ENCODE results near the gene SDK2.
"Not testable (repeated sequence)": the region's sequence is repeated elsewhere in the genome, so short reads cannot be mapped to it uniquely, and the experiment has no call there.

SDK2 gene

GRCh38 chr17:73371285-73371684 is 273.0 kb downstream of the SDK2 start:
- no peak overlapping the region for H3K9ac ChIP-seq (ENCODE audit: low read length)
- H2AFZ ChIP-seq (ENCODE audit: low read length) = no peak overlapping the region
- H3K27ac ChIP-seq (ENCODE audit: low read length) = no peak overlapping the region
- no peaks in the 10 kb centered on the region for H3K36me3 ChIP-seq (replicated peaks; ENCODE audit: insufficient read depth, low read length)
- no peak overlapping the region for H3K4me2 ChIP-seq (ENCODE audit: low read depth, low read length)
- no peaks in the 10 kb centered on the region for H3K9me2 ChIP-seq (replicated peaks; ENCODE audit: insufficient read depth, low read length)
- no peaks in the 10 kb centered on the region for H4K20me1 ChIP-seq (ENCODE audit: insufficient read depth, low read length)
- no peaks in the 10 kb centered on the region for H3K4me1 ChIP-seq (ENCODE audit: low read length)
- no peak overlapping the region for H3K4me3 ChIP-seq (ENCODE audit: low read length)
- no peaks in the 10 kb centered on the region for H3K9me3 ChIP-seq (replicated peaks; ENCODE audit: insufficient read depth, low read length)
- H3K79me2 ChIP-seq (ENCODE audit: low read length) = no peaks in the 10 kb centered on the region
- no peak for TF ChIP-seq EZH2 (optimal IDR thresholded peaks at IDR 0.05; ENCODE audit: low read depth, low read length)
- no peak for TF ChIP-seq CTCF (IDR thresholded peaks at IDR 0.05; ENCODE audit: low read length)
- no peak for TF ChIP-seq EZH2phosphoT487 (IDR thresholded peaks at IDR 0.05; ENCODE audit: low read length)
- DNase-seq = no peak
- H3K27me3 ChIP-seq (replicated peaks; ENCODE audit: insufficient read depth, low read length) = peaks cover 18% of the 10 kb centered on the region
- H3F3A ChIP-seq (ENCODE audit: insufficient read depth, low read length) = no peaks in the 10 kb centered on the region

DNA sequence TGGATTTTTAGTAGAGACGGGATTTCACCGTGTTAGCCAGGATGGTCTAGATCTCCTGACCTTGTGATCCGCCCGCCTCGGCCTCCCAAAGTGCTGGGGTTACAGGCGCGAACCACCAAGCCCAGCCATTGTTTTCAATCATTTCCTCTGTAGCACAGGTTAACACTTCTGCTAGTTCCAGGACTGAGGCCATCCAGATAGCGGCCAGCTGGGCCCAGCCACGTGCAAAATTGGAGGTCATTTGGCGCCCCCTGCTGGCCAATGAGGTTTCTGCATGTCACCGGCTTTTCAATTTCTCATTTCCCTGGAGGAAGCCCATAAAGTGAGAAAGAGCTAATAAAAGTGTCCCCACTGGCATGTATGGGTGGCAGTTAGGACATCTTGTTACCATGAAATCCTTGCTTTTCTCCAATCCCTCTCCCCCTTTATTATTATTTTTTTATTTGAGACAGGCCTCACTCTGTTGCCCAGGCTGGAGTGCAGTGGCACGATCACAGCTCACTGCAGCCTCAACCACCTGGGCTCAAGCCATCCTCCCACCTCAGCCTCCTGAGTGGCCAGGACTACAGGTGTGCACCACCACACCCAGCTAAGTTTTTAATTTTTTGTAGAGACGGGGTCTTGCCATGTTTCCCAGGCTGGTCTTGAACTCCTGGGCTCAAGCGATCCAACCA is 274.3 kb downstream of the SDK2 start:
- not testable (repeated sequence) for H3K9ac ChIP-seq (ENCODE audit: low read length); H2AFZ ChIP-seq (ENCODE audit: low read length); H4K20me1 ChIP-seq (ENCODE audit: insufficient read depth, low read length); H3K27ac ChIP-seq (ENCODE audit: low read length); H3K4me2 ChIP-seq (ENCODE audit: low read depth, low read length); H3K9me2 ChIP-seq (replicated peaks; ENCODE audit: insufficient read depth, low read length); H3K4me3 ChIP-seq (ENCODE audit: low read length); H3K79me2 ChIP-seq (ENCODE audit: low read length); H3K9me3 ChIP-seq (replicated peaks; ENCODE audit: insufficient read depth, low read length); H3K4me1 ChIP-seq (ENCODE audit: low read length); H3K36me3 ChIP-seq (replicated peaks; ENCODE audit: insufficient read depth, low read length); H3F3A ChIP-seq (ENCODE audit: insufficient read depth, low read length)
- peak; percentile 76 for TF ChIP-seq CTCF (IDR thresholded peaks at IDR 0.05; ENCODE audit: low read length)
- peak; percentile 75 for DNase-seq
- H3K27me3 ChIP-seq (replicated peaks; ENCODE audit: insufficient read depth, low read length) = peaks cover 31% of the 10 kb centered on the region

DNA sequence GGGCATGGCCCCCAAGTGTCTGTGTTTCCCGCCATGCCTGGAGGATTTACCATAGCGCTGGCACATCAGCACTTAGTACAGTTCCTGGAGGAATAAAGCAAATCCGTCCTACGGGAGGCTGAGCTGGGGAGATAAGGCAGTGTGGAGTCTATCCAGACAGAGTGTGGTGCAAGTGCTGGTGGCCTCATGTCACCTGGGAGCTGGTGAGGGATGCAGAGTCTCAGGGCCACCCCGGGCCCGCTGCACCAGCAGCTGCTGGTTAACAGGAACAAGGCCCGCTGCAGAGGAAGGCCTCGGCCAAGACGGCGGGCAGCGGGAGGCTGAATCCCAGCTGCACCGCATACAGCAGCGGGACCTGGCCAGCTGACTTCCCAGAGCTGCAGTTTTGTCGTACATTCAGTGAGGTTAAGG is 275.1 kb downstream of the SDK2 start:
- no peaks in the 10 kb centered on the region for H3K4me1 ChIP-seq (ENCODE audit: low read length)
- H3K27ac ChIP-seq (ENCODE audit: low read length) = no peak overlapping the region
- no peaks in the 10 kb centered on the region for H3F3A ChIP-seq (ENCODE audit: insufficient read depth, low read length)
- peaks cover 38% of the 10 kb centered on the region for H3K27me3 ChIP-seq (replicated peaks; ENCODE audit: insufficient read depth, low read length)
- no peak for DNase-seq
- no peaks in the 10 kb centered on the region for H3K9me3 ChIP-seq (replicated peaks; ENCODE audit: insufficient read depth, low read length)
- no peaks in the 10 kb centered on the region for H4K20me1 ChIP-seq (ENCODE audit: insufficient read depth, low read length)
- no peaks in the 10 kb centered on the region for H3K36me3 ChIP-seq (replicated peaks; ENCODE audit: insufficient read depth, low read length)
- no peak overlapping the region for H3K4me2 ChIP-seq (ENCODE audit: low read depth, low read length)
- H2AFZ ChIP-seq (ENCODE audit: low read length) = no peak overlapping the region
- no peaks in the 10 kb centered on the region for H3K79me2 ChIP-seq (ENCODE audit: low read length)
- no peaks in the 10 kb centered on the region for H3K9me2 ChIP-seq (replicated peaks; ENCODE audit: insufficient read depth, low read length)
- H3K9ac ChIP-seq (ENCODE audit: low read length) = no peak overlapping the region
- H3K4me3 ChIP-seq (ENCODE audit: low read length) = no peak overlapping the region
- TF ChIP-seq CTCF (IDR thresholded peaks at IDR 0.05; ENCODE audit: low read length) (no peak), EZH2 (optimal IDR thresholded peaks at IDR 0.05; ENCODE audit: low read depth, low read length) (no peak), EZH2phosphoT487 (IDR thresholded peaks at IDR 0.05; ENCODE audit: low read length) (no peak)

Data from MM.1S (cell line).